HEK293T (cell line): Measurements from ENCODE around the gene LUC7L.

Experiments used
- BHLHE40 ChIP-seq: fragments of 450-650 bp; IDR thresholded peaks from 2 replicates; pipeline ENCODE4 v1.6.1; 2016; ENCODE audit warnings: mild to moderate bottlenecking, moderate library complexity, borderline replicate concordance
- CTBP1 ChIP-seq: fragments of 450-650 bp; IDR thresholded peaks from 2 replicates; pipeline ENCODE4 v1.6.1; 2016; ENCODE audit warnings: borderline replicate concordance
- ELF4 ChIP-seq: fragments of 450-650 bp; IDR thresholded peaks from 2 replicates; pipeline ENCODE4 v1.6.1; 2017; ENCODE audit warnings: antibody characterized with exemption
- FOXM1 ChIP-seq: fragments of 450-650 bp; IDR thresholded peaks from 2 replicates; pipeline ENCODE4 v1.6.1; 2017; ENCODE audit warnings: mild to moderate bottlenecking, borderline replicate concordance
- NFRKB ChIP-seq: fragments of 450-650 bp; IDR thresholded peaks from 2 replicates; pipeline ENCODE4 v1.6.1; 2016; ENCODE audit warnings: mild to moderate bottlenecking, moderate library complexity
- ZNF384 ChIP-seq: fragments of 450-650 bp; IDR thresholded peaks from 2 replicates; pipeline ENCODE4 v1.6.1; 2016

- TF ChIP-seq NFRKB: no peak
- no peak for TF ChIP-seq FOXM1
- TF ChIP-seq CTBP1: no peak
- TF ChIP-seq ELF4: no peak
- TF ChIP-seq BHLHE40: no peak
- TF ChIP-seq ZNF384: no peak
Observed at GRCh38 chr16:230949-231348, 1.7 kb upstream of the LUC7L start.
